ENCODE data around the gene THUMPD1.
"Not testable (repeated sequence)": the region's sequence is repeated elsewhere in the genome, so short reads cannot be mapped to it uniquely, and the experiment has no call there.

Gene THUMPD1, protein sequence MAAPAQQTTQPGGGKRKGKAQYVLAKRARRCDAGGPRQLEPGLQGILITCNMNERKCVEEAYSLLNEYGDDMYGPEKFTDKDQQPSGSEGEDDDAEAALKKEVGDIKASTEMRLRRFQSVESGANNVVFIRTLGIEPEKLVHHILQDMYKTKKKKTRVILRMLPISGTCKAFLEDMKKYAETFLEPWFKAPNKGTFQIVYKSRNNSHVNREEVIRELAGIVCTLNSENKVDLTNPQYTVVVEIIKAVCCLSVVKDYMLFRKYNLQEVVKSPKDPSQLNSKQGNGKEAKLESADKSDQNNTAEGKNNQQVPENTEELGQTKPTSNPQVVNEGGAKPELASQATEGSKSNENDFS

DNA sequence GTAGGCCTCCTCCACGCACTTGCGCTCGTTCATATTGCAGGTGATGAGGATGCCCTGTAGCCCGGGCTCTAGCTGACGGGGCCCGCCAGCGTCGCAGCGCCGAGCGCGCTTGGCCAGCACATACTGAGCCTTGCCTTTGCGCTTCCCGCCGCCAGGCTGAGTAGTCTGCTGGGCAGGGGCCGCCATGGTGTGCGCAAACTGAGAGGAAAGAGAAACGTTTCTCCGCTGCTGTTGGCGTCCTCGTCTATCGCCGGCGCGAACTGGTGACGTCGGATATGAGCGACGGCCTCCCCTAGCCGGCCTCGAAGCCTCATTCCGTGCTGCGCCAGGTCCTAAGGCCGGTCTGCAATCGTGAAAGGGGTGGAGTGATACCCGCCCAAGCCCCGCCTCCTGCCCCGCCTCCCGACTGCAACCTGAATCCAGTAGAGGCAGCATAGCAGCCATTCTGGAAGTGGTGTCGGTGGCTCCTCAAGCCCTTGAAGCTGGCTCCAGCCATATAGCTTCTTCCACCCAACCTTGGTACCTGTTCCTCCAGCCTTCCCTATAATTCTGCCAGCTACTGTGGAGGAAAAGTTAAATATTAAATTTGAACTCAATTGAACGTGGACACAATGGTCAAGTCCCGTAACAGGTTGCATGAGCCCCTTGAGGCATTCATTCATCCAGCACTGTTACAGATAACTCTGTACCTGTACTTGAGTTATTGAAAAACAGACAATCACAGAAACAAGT is at the start of gene THUMPD1:
THUMPD1 (minus strand) TSS at position 265 of the 732 bp plus-strand sequence; CDS start at position 186, 79 bp downstream.
- DNase-seq (ENCODE audit: low read depth): peak; percentile 81

DNA sequence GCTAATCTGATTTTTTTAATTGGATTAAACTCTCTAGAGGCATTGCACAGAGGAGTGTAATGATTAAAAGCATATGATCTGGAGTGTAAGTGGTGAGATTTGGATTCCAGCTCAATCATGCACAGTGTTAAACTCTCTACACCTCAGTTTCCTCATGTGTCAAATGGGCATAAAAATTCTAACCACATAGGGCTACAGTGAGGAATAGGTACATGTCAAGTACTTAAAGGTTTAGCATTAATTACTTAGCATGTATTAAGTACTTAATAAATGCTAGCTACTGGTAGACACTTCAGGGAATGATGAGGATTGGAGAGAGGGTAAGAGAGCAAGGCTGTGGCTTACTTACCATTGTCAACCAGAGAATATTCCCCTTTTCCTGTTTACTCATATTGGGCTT is 47.5 kb upstream of the THUMPD1 start:
- DNase-seq (ENCODE audit: low read depth): no peak

DNA sequence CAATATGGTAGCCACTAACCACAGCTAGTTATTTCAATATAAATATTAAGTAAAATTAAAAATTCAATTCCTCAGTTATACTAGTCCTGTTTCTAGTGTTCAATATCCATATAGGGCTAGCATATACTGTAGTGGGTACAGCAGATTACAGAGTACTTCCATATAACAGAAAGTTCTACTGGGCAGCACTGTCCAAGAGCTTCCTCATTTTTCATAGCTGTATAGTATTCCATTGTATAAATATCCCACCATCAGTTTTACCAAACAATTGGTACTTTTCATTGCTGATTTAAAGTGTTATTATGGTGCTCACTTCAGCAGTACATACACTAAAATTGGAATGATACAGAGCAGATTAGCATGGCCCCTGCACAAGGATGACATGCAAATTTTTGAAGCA is 42.6 kb upstream of the THUMPD1 start:
- DNase-seq (ENCODE audit: low read depth): no peak

DNA sequence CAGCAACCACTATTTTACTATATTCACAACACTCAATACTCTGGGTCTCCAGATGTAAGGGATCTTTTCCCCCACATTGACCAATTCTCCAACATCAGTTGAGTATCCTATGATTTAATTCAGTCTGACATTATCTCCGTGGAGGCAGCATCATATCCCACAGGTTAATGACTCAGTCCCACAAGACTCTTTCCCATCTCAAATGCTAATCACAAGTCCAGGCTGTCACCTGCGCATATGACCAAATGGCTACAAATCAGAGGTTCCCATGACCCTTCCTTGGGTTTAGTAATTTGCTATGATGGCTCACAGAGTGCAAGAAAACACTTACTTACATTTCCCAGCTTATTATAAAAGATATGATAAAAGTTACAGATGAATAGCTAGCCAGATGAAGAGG is 40.9 kb upstream of the THUMPD1 start:
- no peak for DNase-seq (ENCODE audit: low read depth)

DNA sequence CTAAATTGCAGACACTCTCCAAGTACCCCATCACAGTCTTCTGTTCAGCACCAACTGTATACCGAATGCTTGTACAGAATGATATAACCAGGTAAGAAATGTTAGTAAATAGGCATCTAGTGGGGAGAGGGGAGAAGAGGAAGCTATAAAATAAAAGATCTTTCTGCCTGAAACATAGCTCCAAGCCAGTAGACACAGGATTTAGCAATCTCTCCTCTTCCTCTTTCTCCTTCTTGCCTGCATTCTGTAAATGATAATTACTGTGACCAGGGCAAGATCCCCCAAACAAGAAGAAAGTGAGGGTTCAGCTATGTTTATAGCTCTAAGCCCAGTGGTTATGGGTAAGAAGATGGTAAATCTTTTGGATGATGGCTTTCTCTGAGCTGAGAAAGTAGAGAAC is 40.1 kb upstream of the THUMPD1 start:
- DNase-seq (ENCODE audit: low read depth): no peak

DNA sequence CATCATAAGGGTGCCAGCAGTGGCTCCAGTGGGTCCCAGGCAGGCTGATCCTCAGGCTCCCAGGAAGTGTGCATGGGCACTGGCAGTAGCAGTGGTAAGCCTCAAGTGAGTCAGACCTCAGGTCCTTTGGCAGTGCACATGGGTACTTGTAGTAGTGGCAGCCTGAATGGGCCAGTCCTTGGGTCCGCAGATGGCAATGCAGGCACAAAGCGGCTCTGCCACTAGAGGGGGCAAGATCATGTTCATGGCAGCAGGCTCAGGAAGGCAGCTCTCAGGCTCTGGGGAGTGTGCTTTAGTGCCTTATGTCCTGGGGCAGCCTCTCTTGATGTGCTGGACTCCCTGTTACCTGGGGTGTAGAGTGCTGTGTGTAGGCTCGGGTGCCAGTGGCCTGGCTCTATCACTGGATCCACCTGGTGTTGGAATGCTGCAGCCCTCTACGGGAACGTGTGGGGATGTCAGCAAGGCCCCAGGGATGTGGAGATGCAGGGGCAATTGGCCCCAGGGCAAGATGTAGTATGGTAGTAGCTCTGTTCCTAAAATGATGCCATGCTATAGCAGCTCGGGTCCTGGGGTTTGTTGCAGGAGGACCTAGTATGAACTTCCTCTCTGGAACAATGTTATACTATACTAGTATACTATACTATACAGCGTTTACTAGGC is 33.2 kb upstream of the THUMPD1 start:
- DNase-seq (ENCODE audit: low read depth): no peak

DNA sequence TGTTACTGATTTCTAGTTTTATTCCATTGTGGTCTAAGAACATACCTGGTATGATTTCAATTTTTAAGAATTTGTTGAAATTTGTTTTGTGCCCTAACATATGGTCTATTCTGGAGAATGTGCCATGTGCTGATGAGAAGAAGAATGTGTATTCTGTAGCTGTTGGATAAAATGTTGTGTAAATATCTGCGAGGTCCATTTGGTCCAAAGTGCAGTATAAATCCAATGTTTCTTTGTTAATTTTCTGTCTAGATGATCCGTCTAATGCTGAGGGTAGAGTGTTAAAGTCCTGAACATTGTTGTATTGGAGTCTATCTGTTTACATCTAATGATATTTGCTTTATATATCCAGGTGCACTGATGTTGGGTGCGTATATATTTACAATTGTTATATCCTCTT is 32.1 kb upstream of the THUMPD1 start:
- DNase-seq (ENCODE audit: low read depth): no peak

DNA sequence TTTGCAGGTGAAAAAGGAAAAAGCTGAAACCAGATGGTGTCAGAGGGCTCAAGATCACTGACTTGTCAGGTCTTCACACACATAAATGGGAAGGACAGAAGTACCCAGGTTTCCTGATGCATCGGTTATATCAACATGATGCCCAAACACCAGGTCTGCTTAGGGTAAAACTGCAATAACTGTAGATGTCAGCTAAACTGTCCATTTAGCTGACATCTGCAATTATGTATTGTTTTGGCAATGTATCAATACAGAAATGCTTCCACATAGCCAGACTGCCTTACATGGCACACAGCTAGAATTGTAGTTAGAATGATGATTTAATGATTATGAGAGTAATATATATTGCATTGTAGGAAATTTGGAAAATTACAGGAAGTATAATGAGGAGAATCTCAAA is 27.2 kb upstream of the THUMPD1 start:
- no peak for DNase-seq (ENCODE audit: low read depth)

DNA sequence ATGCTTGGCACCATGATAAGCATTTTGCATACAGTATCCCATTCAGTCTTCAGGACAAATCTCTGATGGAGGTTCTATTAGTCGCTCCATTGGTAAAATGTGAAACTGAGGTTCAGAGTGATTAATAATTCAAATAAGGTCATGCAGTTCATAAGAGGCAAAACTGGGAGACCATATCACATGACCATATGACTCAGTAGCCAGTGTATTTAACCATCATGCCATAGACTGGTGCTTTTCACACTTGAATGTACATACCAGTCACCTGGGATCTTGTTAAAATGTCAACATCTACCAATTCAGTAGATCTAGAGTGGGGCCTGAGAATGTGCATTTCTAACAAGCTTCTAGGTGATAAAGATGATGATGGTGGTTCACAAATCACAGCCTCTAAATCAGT is 26.5 kb upstream of the THUMPD1 start:
- no peak for DNase-seq (ENCODE audit: low read depth)

DNA sequence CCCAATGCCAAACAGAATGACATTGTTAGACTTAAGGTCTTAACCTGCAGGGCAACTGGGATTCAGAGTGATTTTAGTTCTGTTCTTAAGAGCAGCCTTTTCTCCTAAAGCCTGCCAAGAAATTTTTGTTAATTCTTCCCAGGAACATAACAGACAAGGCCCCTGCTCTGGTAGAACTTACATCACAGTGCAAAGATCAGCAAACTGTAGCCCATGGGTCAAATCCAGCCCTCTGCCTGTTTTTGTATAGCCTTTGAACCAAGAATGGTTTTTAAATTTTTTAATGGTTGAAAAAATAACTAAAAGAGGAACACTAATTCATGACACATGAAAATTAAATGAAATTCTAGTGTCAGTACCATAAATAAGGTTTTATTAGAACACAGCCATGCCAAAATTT is 26.0 kb upstream of the THUMPD1 start:
- no peak for DNase-seq (ENCODE audit: low read depth)

DNA sequence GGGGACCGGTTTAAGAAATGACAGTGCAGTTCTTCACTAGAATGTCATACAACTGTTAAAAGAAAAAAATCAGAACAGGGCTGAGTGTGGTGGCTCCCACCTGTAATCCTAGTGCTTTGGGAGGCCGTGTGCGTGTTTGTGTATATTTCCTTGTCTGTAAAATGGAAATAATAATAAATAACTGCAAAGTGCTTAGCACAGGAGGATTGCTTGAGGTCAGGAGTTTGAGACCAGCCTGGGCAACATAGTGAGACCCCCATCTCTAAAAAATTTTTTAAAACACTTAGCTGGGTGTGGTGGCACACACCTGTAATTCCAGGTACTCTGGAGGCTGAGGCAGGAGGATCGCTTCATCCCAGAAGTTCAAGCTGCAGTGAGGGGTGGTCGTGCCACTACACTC is 24.7 kb upstream of the THUMPD1 start:
- DNase-seq (ENCODE audit: low read depth): no peak

DNA sequence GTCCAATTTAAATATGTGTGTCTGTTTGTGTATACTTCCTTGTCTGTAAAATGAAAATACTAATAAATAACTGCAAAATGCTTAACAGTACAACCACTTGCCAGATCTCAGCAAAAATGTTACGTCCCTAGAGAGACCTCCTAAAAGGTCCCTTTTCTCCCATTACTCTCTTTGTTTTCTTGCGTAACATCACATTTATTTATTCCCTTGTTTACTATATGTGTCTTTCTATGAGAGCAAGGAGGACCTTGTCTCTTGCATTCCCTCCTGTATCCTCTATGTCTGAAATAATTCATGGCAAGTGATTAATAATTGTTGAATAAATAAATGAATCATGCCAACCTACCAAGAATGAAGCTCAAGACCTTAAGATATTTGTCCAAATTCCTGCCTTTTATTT is 24.1 kb upstream of the THUMPD1 start:
- DNase-seq (ENCODE audit: low read depth): no peak

DNA sequence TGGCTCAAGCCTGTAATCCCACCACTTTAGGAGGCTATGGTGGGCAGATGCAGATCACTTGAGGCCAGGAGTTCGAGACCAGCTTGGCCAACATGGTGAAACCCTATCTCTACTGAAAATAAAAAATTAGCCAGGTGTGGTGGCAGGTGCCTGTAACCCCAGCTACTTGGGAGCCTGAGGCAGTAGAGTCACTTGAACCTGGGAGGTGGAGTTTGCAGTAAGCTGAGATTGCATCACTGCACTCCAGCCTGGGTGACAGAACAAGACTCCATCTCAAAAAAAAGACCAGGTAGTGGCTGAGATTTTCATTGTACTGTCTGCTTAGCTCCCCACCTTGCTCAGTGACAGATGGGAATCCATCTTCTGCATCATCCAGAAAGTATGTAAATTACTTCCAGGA is 22.8 kb upstream of the THUMPD1 start:
- not testable (repeated sequence) for DNase-seq (ENCODE audit: low read depth)

DNA sequence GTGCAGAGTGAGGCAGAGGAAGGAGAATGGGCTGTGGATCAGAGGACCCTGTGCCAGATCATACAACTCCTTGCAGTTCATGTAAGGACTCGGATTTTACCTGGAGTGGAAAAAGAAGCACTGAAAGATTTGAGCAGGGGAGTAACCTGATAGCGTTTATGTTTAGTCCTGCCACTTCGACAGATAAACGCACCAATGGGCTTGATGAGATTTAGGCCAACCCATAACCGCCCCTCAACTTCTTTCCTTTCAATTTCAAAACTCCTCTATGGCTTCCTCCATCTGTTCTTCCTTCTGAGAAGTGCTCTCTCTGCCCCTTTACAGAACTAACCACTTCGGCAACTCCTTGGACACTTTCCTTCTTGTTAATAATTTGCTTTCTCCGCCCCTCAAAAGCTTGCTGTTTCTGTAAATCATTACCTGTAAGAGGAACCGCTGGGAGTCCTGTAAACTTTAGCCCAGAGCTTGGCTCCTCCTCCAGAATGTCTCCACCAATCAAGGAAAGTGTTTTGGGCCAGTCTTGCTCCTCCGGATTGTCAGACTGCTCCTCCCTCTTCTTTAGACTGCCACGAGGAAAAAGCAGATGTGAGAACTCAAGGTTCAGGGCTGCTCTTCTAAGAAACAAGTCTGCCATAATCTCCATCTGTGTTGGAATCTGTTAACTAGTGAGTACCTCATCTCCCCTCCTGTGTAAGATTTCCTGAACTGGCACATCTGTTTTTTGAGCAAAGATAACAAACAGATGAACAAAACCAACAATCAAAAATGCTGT is 22.0 kb upstream of the THUMPD1 start, which contains the start of gene ACSM3:
ACSM3 (plus strand) TSS at position 554 of the 772 bp plus-strand sequence. CDS start 6,021 bp downstream, outside the sequence.
- DNase-seq (ENCODE audit: low read depth): peak; percentile 40

DNA sequence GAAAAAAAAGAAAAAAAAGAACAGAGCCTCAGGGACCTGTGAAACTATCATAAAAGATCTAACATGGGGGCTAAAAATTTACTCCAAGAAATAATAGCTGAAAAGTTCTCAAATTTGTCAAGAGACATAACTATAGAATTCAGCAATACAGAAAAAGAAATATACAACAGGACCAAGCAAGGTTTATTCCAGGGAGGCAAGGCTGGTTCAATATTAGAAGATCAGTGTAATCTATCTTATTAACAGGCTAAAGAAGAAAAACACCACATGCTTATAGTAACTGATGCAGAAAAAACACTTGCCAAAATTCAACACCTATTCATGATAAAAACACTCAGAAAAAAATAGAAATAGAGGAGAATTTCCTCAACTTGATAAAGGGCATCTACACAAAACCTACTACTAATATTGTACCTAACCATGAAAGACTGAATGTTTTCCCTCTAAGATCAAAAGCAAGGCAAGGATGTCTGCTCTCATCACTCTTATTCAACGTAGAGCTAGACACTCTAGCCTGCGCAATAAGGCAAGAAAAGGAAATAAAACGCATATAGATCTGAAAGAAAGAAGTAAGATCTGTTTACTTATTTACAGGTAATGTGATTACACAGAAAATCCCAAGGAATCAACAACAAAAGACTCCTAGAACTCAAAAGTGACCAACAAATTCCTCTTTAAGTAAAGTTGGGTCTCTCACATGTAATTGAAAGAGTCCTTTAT is 20.9 kb upstream of the THUMPD1 start:
- DNase-seq (ENCODE audit: low read depth): no peak

DNA sequence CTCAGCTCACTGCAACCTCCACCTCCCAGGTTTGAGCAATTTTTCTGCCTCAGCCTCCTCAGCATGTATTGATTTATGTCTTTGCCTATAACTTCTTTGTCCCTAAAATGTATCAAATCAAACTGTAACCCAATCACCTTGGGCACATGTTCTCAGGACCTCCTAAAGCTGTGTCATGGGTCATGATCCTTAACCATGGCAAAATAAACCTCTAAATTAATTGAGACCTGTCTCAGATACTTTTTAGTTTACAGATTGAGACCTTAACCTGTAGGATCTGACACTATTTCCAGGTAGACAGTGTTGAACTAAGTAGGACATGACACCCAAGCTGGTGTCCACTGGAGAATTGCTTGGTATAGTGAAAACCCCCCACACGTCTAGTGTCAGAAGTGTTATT is 19.6 kb upstream of the THUMPD1 start:
- no peak for DNase-seq (ENCODE audit: low read depth)

DNA sequence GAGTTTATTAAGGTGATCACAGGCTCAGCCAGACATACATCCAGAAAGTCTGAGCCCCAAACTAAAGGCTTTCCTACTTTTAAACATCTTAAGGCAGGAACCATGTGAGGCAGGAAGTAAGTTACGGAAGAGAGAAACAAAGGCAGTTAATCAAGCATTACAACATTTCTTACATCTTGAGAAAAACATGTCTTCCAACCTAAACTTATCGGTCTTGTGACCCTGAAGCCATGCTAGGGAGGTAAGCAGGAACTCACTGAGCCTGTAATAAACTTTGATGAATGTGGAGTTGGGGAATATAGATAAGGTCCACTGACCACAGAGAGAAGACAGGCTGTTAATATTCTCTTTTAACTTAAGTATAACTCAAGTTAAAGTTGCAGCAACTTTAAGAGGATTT is 18.7 kb upstream of the THUMPD1 start:
- no peak for DNase-seq (ENCODE audit: low read depth)

DNA sequence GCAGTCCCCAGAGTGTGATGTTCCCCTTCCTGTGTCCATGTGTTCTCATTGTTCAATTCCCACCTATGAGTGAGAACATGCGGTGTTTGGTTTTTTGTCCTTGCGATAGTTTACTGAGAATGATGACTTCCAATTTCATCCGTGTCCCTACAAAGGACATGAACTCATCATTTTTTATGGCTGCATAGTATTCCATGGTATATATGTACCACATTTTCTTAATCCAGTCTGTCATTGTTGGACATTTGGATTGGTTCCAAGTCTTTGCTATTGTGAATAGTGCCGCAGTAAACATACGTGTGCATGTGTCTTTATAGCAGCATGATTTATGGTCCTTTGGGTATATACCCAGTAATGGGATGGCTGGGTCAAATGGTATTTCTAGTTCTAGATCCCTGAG is 14.2 kb upstream of the THUMPD1 start:
- not testable (repeated sequence) for DNase-seq (ENCODE audit: low read depth)

DNA sequence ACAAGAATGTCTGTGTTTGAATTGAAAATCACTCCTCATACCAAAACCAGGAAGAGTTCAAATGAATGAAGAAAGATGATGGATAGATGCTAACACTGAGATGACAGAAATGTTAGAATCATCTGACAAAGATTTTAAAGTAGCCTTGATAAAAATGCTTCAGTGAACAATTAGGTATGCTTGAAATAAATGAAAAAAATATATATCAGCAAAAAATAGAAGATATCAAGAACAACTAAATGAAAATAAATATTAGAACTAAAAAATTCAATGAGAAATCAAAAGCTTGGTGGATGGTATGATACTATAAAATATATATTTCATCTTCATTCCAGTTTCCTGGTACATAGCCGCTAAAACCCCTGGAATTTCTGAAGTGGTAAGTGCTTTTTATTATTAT is 13.6 kb upstream of the THUMPD1 start:
- DNase-seq (ENCODE audit: low read depth): no peak

DNA sequence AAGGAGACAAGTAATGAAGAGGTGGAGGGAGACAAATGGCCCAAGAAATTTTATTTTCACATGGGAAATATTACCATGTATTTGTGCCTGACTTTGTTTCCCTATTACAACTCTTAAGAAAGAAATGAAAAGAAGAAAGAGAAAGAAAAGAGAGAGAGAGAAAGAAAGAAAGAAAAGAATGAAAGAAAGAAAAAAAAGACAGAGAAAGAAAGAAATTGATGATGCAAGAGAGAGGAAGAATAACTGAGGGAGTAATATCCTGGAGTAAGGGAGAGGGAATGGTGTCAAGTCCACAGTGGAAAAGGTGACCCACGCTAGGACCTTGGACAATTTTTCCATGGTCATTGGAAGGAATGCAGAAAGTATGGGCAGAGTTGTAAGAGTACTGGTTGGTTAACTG is 12.1 kb upstream of the THUMPD1 start:
- DNase-seq (ENCODE audit: low read depth): no peak

DNA sequence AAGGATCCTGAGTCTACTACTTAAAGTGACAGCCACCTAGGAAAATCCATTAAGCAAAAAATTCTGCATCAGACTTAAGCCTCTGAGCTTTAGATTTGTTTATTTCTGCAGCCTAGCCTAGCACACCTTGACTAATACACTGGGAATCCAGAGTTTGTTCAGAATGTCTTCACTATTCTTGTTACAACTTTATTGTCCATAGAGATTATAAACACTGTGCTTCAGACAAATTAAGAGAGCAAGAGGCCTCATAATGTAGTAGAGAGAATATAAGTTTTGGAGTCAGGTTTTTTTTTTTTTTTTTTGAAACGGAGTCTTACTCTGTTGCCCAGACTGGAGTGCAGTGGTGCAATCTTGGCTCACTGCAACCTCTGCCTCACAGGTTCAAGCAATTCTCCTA is 8.9 kb upstream of the THUMPD1 start:
- DNase-seq (ENCODE audit: low read depth): no peak

DNA sequence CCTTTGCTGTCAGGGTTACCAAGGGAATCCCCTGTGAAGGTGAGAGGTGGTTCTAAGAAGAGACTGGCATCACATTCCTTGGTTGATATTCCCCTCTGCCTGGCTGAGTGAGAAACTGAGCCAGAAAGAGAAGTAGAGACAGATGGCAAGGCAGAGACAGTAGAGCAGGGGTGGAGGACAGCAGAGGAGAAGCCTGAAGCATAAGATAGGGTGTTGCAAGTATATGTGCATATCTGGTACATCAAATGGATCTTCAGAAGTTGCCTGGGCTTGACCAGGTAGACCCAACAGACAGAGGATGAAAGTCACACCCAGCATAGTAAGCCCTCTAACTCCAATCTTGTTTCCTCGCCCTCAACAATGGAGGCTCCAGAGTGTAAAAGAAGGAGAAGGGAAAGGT is 7.9 kb upstream of the THUMPD1 start:
- DNase-seq (ENCODE audit: low read depth): no peak
